ENCODE measurements around the gene HGF. TPM values are rescaled to one million over a fixed set of nuclear protein-coding genes. Genes with fewer than 3 reads are reported as not detected.

Gene HGF
- total RNA-seq, 1 experiment from 2014 or later: 0.72 TPM

- TF ChIP-seq RELA (CRISPR knock-in tag; IDR thresholded peaks at IDR 0.05; ENCODE audit: borderline replicate concordance) (no peak), NR2C2 (CRISPR knock-in tag; IDR thresholded peaks at IDR 0.05) (no peak), ZBTB21 (CRISPR knock-in tag; IDR thresholded peaks at IDR 0.05; ENCODE audit: borderline replicate concordance) (no peak), FOXJ3 (CRISPR knock-in tag; IDR thresholded peaks at IDR 0.05; ENCODE audit: borderline replicate concordance) (no peak), NR1H2 (CRISPR knock-in tag; IDR thresholded peaks at IDR 0.05) (no peak), ZNF396 (CRISPR knock-in tag; IDR thresholded peaks at IDR 0.05; ENCODE audit: borderline replicate concordance) (no peak)
- TF ChIP-seq, protein P1, sequence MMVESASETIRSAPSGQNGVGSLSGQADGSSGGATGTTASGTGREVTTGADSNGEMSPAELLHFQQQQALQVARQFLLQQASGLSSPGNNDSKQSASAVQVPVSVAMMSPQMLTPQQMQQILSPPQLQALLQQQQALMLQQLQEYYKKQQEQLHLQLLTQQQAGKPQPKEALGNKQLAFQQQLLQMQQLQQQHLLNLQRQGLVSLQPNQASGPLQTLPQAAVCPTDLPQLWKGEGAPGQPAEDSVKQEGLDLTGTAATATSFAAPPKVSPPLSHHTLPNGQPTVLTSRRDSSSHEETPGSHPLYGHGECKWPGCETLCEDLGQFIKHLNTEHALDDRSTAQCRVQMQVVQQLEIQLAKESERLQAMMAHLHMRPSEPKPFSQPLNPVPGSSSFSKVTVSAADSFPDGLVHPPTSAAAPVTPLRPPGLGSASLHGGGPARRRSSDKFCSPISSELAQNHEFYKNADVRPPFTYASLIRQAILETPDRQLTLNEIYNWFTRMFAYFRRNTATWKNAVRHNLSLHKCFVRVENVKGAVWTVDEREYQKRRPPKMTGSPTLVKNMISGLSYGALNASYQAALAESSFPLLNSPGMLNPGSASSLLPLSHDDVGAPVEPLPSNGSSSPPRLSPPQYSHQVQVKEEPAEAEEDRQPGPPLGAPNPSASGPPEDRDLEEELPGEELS (CRISPR knock-in tag; IDR thresholded peaks at IDR 0.05): no peak
- TF ChIP-seq, protein P2, sequence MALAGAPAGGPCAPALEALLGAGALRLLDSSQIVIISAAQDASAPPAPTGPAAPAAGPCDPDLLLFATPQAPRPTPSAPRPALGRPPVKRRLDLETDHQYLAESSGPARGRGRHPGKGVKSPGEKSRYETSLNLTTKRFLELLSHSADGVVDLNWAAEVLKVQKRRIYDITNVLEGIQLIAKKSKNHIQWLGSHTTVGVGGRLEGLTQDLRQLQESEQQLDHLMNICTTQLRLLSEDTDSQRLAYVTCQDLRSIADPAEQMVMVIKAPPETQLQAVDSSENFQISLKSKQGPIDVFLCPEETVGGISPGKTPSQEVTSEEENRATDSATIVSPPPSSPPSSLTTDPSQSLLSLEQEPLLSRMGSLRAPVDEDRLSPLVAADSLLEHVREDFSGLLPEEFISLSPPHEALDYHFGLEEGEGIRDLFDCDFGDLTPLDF (CRISPR knock-in tag; IDR thresholded peaks at IDR 0.05): no peak
- TF ChIP-seq, protein P3, sequence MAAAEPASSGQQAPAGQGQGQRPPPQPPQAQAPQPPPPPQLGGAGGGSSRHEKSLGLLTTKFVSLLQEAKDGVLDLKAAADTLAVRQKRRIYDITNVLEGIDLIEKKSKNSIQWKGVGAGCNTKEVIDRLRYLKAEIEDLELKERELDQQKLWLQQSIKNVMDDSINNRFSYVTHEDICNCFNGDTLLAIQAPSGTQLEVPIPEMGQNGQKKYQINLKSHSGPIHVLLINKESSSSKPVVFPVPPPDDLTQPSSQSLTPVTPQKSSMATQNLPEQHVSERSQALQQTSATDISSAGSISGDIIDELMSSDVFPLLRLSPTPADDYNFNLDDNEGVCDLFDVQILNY (CRISPR knock-in tag; IDR thresholded peaks at IDR 0.05): no peak
These were observed 62.7 kb downstream of the HGF start (continued) for GRCh38 chr7:81707196-81707595.

GRCh38 chr7:81705206-81705605 lies 64.6 kb downstream of the HGF start:
- Mint-ChIP-seq H3K4me3 (no peak overlapping the region), H3K9me3 (no peaks in the 10 kb centered on the region), H3K36me3 (no peaks in the 10 kb centered on the region), H3K4me1 (peaks cover 30% of the 10 kb centered on the region), H3K27me3 (ENCODE audit: low read depth) (no peaks in the 10 kb centered on the region), H3K27ac (no peak overlapping the region)
- DNase-seq (ENCODE audit: low spot score) (no peak), ATAC-seq (no peak)
- TF ChIP-seq, protein P4, sequence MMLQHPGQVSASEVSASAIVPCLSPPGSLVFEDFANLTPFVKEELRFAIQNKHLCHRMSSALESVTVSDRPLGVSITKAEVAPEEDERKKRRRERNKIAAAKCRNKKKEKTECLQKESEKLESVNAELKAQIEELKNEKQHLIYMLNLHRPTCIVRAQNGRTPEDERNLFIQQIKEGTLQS (CRISPR knock-in tag; conservative IDR thresholded peaks at IDR 0.05): no peak
- no peak for TF ChIP-seq ZNF416 (CRISPR knock-in tag; IDR thresholded peaks at IDR 0.05)
- TF ChIP-seq, protein P2 (CRISPR knock-in tag; IDR thresholded peaks at IDR 0.05): no peak
- TF ChIP-seq, protein P5, sequence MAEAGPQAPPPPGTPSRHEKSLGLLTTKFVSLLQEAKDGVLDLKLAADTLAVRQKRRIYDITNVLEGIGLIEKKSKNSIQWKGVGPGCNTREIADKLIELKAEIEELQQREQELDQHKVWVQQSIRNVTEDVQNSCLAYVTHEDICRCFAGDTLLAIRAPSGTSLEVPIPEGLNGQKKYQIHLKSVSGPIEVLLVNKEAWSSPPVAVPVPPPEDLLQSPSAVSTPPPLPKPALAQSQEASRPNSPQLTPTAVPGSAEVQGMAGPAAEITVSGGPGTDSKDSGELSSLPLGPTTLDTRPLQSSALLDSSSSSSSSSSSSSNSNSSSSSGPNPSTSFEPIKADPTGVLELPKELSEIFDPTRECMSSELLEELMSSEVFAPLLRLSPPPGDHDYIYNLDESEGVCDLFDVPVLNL (CRISPR knock-in tag; IDR thresholded peaks at IDR 0.05; ENCODE audit: borderline replicate concordance, low read depth): no peak
- no peak for TF ChIP-seq JAZF1 (CRISPR knock-in tag; IDR thresholded peaks at IDR 0.05)
- TF ChIP-seq, protein P6, sequence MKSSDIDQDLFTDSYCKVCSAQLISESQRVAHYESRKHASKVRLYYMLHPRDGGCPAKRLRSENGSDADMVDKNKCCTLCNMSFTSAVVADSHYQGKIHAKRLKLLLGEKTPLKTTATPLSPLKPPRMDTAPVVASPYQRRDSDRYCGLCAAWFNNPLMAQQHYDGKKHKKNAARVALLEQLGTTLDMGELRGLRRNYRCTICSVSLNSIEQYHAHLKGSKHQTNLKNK (CRISPR knock-in tag; IDR thresholded peaks at IDR 0.05): no peak
- no peak for TF ChIP-seq RORB (CRISPR knock-in tag; IDR thresholded peaks at IDR 0.05)
- no peak for TF ChIP-seq NFE2L1 (CRISPR knock-in tag; IDR thresholded peaks at IDR 0.05)
- TF ChIP-seq PRRX2 (CRISPR knock-in tag; IDR thresholded peaks at IDR 0.05): no peak
- TF ChIP-seq ESRRA (CRISPR knock-in tag; IDR thresholded peaks at IDR 0.05; ENCODE audit: borderline replicate concordance): no peak
- no peak for TF ChIP-seq TEAD1 (CRISPR knock-in tag; IDR thresholded peaks at IDR 0.05)
- TF ChIP-seq CREB1 (CRISPR knock-in tag; IDR thresholded peaks at IDR 0.05): no peak
- TF ChIP-seq, protein P7, sequence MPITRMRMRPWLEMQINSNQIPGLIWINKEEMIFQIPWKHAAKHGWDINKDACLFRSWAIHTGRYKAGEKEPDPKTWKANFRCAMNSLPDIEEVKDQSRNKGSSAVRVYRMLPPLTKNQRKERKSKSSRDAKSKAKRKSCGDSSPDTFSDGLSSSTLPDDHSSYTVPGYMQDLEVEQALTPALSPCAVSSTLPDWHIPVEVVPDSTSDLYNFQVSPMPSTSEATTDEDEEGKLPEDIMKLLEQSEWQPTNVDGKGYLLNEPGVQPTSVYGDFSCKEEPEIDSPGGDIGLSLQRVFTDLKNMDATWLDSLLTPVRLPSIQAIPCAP (CRISPR knock-in tag; IDR thresholded peaks at IDR 0.05): no peak
- no peak for TF ChIP-seq MXD4 (CRISPR knock-in tag; IDR thresholded peaks at IDR 0.05; ENCODE audit: borderline replicate concordance)
- TF ChIP-seq SP1 (CRISPR knock-in tag; conservative IDR thresholded peaks at IDR 0.05): no peak
- ChIA-PET CTCF (no interaction called here), POLR2A (no interaction called here)
